ENCODE data around the gene SCN4B. TPM values are rescaled to one million over a fixed set of nuclear protein-coding genes. Genes with fewer than 3 reads are reported as not detected.

Gene SCN4B
- total RNA-seq, 1 donor from 2014 or later = 12.9 TPM

DNA sequence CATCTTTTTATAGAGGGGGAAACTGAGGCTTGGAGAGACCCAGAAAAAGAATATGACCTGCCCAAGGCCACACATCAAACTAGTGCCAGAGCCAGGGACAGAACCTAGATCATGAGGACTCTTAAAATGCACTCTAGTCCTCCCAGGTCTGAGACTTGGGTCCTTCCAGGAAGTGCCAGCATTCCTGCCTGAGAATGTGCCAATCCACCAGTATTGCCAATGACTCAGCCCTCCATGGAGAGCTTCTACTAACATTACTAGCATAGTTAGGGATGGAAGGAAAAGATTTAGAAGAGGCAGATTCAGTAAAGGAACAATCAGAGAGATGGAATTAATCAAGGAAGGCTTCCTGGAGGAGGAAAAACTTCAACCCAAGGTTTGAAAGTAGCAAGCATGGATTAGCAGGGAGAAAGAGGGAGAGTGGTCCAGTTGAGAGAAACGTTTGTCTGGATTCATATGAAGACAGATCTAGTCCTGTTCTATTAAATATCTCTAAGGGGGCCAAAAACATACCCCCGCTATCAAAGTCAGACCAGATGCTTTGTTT, 45.8 kb downstream of the SCN4B start:
- TF ChIP-seq, protein P1, sequence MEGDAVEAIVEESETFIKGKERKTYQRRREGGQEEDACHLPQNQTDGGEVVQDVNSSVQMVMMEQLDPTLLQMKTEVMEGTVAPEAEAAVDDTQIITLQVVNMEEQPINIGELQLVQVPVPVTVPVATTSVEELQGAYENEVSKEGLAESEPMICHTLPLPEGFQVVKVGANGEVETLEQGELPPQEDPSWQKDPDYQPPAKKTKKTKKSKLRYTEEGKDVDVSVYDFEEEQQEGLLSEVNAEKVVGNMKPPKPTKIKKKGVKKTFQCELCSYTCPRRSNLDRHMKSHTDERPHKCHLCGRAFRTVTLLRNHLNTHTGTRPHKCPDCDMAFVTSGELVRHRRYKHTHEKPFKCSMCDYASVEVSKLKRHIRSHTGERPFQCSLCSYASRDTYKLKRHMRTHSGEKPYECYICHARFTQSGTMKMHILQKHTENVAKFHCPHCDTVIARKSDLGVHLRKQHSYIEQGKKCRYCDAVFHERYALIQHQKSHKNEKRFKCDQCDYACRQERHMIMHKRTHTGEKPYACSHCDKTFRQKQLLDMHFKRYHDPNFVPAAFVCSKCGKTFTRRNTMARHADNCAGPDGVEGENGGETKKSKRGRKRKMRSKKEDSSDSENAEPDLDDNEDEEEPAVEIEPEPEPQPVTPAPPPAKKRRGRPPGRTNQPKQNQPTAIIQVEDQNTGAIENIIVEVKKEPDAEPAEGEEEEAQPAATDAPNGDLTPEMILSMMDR (IDR thresholded peaks at IDR 0.05; ENCODE audit: borderline replicate concordance) = no peak
- H3K9me3 ChIP-seq (replicated peaks) = no peaks in the 10 kb centered on the region
- H3K27ac ChIP-seq (replicated peaks) = no peak overlapping the region
- intact Hi-C loops (cut with micrococcal nuclease) = no loop called here
- H3K4me3 ChIP-seq = no peak overlapping the region
- H3K27me3 ChIP-seq (ENCODE audit: low read depth) = no peaks in the 10 kb centered on the region
- H3K36me3 ChIP-seq = no peaks in the 10 kb centered on the region
- peaks cover 19% of the 10 kb centered on the region for H3K4me1 ChIP-seq
- no peak for DNase-seq

GRCh38 chr11:118105657-118106305, 46.8 kb downstream of the SCN4B start:
- TF ChIP-seq, protein P1 (IDR thresholded peaks at IDR 0.05; ENCODE audit: borderline replicate concordance) = no peak
- no peak overlapping the region for H3K27ac ChIP-seq (replicated peaks)
- DNase-seq = no peak
- H3K9me3 ChIP-seq (replicated peaks) = no peaks in the 10 kb centered on the region
- H3K4me1 ChIP-seq = peaks cover 25% of the 10 kb centered on the region
- no peak overlapping the region for H3K4me3 ChIP-seq
- no peaks in the 10 kb centered on the region for H3K27me3 ChIP-seq (ENCODE audit: low read depth)
- H3K36me3 ChIP-seq = no peaks in the 10 kb centered on the region
- intact Hi-C loops (cut with micrococcal nuclease) = no loop called here

DNA sequence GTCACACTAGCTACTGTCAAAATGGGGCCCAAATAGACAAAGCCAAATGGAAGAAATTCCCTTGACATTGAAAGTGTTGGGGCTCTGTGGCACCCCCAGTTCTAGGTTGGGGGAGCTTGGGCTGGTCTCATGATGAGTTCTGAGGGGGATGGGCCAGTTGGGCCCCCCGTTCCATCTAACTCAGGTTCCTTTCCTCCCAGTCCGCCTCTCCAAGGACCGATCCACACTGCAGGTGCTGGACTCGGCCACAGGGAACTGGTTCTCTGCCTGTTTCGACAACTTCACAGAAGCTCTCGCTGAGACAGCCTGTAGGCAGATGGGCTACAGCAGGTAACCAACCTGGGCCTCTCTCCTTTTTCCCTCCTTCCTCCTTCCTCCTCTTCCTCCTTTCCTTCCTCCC, 48.1 kb downstream of the SCN4B start:
- Histone ChIP-seq H3K4me1 (peaks cover 31% of the 10 kb centered on the region), H3K9me3 (replicated peaks) (no peaks in the 10 kb centered on the region), H3K27ac (replicated peaks) (no peak overlapping the region), H3K27me3 (ENCODE audit: low read depth) (no peaks in the 10 kb centered on the region), H3K4me3 (no peak overlapping the region), H3K36me3 (no peaks in the 10 kb centered on the region)
- DNase-seq = no peak
- intact Hi-C loops (cut with micrococcal nuclease) = no loop called here
- TF ChIP-seq, protein P1 (IDR thresholded peaks at IDR 0.05; ENCODE audit: borderline replicate concordance) = no peak

- no peaks in the 10 kb centered on the region for H3K9me3 ChIP-seq (replicated peaks)
- H3K4me3 ChIP-seq = no peak overlapping the region
Measured at GRCh38 chr11:118102721-118103261, 49.8 kb downstream of the SCN4B start.

DNA sequence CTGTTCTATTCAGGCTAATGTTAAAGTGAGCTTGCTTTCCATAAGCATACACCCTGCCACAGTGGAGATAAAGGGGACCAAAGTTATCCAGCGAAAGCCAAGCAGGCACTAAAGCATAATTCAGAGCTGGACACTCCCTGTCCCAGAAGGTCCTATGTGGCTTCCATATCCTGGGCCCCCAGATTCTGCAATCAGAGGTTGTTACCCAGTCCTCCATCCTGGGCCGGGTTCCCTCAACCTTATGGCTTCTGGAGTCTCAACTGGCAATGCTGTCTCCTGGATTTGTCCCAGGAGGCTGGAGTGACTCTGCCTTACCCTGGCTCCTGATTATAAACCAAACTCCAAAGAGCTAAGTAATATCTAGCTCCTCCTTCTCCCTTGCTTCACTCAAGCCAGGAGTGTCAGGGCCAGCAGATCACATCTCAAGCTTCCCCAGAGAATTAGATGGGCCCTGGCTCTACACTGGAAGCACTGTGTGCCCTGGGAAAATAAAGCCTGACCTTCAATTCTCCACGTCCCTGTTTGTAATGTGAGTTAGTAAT, 51.9 kb downstream of the SCN4B start:
- DNase-seq = no peak
- peak overlapping the region; percentile 82 for H3K27ac ChIP-seq (replicated peaks)
- no peaks in the 10 kb centered on the region for H3K27me3 ChIP-seq (ENCODE audit: low read depth)
- intact Hi-C loops (cut with micrococcal nuclease) = no loop called here
- no peaks in the 10 kb centered on the region for H3K9me3 ChIP-seq (replicated peaks)
- no peak overlapping the region for H3K4me3 ChIP-seq
- peaks cover 20% of the 10 kb centered on the region for H3K4me1 ChIP-seq
- TF ChIP-seq, protein P1 (IDR thresholded peaks at IDR 0.05; ENCODE audit: borderline replicate concordance) = no peak
- no peaks in the 10 kb centered on the region for H3K36me3 ChIP-seq

More at GRCh38 chr11:118102721-118103261, 49.8 kb downstream of the SCN4B start:
- TF ChIP-seq, protein P1 (IDR thresholded peaks at IDR 0.05; ENCODE audit: borderline replicate concordance) = no peak
- Histone ChIP-seq H3K27me3 (ENCODE audit: low read depth) (no peaks in the 10 kb centered on the region), H3K27ac (replicated peaks) (no peak overlapping the region), H3K36me3 (no peaks in the 10 kb centered on the region), H3K4me1 (peaks cover 20% of the 10 kb centered on the region)
- no peak for DNase-seq
- intact Hi-C loops (cut with micrococcal nuclease) = no loop called here
